HG03378 (cell line): Measurements from ENCODE around the gene FAM3B.
A peak's percentile ranks its signal among the peaks of the same experiment; 100 is the strongest.

Experiments used
- ATAC-seq: cut with Tn5 transposase; IDR thresholded peaks from one replicate; pipeline ENCODE4 v1.9.1; 2021; ENCODE audit warnings: mild to moderate bottlenecking, moderate library complexity; ENCODE audit not compliant: unreplicated experiment

FAM3B gene

GRCh38 chr21:41367945-41368734, 51.5 kb downstream of the FAM3B start:
- peak; percentile 44 for ATAC-seq

GRCh38 chr21:41368735-41369104, 52.1 kb downstream of the FAM3B start:
- no peak for ATAC-seq

DNA sequence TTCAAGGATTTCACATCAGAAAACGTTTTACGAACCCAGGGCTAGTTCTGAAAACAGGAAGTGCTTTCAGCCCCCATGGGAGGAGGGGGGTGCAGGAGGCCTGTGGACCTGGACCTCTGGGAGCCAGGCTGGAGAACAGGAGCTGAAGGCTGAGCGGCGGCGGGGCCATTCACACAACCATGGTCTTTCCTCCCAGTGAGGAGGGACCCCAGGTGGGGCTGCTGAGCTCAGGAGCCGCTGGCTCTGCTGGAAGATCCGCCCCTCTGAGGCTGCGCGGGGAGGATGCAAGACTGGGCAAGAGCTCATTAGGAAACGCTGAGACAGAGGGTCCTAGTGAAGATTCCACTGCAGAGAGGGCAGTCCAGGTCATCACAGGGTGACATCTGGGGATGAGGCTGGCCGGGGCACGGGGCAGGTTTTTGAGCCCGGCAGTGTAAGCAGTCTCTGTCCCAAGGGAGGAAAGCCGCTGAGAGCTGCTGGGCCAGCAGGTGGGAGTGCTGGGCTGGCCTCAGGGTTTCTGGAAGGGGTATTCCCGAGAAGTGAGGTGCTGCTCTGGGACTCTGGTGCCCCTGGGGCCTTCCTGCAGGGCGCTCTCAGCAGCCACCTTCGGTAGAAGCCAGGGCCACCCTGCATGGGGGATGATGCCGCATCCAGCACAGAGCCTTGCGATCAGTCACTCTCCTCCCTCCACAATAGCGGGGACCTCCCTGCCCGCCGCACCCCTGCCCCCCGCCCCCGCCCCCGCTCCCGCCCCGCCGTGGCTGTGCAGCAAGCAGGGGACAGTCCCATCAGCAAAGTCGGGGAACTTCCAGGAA, 52.7 kb downstream of the FAM3B start:
- peak; percentile 39 for ATAC-seq

DNA sequence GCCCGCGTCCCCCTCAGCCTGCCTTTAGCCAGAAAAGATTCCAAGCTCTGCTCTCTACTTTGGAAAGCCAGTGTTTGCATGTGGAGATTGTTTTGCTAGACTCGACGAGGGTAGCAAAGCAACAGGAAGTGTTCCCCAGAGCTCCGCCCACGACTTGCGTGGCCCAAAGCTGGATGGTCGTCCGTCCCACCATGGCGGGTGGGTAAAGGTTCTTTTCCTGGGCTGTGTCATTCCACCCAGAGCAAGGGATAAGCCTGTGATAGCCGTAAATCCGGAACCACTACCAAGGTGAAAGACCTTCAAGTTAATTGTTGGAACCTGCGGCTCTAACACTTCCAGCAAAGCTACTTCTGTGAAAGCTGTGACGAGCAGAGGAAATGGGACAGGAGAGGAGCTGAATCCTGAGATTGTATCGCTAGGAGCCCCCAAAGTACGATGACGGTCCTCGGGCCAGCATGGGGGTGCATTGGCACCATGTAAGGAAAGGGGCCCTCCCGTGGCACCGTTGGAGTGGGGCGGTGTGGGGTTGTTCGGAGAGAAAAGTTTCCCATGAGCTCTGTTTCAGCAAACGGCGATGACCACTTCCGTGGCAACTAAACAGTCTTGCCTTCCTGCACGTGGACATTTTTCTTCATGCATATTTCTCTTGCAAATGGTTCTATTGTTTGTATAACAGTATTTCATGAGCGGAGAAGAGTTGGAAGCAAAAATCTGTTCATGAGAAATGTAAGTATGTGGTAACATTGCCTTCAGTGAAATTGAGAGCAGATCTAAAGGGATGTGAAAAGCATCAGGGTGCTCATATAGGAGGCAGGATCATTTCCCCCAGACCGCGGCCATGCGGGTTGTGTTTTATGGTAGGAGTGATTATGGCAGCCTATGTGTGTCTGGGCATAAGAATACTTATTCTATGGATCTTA, 53.6 kb downstream of the FAM3B start:
- no peak for ATAC-seq

- no peak for ATAC-seq
These were observed 54.5 kb downstream of the FAM3B start for GRCh38 chr21:41370840-41371684.

DNA sequence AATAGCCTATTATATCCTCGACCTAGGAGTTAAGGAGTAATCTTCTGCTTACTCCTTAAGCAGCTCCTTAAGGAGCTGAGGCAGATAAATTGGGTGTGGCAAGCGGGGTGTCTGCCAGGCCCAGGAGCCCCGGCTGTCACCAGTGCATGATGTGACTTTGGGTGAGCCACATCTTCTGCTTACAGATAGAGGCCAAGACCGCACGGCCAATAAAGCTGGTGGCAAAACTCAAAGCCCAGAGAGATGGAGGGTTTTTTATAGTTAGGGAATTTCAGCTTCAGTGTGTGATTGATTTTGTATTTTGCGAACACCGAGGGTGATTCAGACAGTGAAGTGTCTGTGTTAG, 55.1 kb downstream of the FAM3B start:
- no peak for ATAC-seq

- no peak for ATAC-seq
These were observed 56.7 kb downstream of the FAM3B start for GRCh38 chr21:41373253-41373652.

DNA sequence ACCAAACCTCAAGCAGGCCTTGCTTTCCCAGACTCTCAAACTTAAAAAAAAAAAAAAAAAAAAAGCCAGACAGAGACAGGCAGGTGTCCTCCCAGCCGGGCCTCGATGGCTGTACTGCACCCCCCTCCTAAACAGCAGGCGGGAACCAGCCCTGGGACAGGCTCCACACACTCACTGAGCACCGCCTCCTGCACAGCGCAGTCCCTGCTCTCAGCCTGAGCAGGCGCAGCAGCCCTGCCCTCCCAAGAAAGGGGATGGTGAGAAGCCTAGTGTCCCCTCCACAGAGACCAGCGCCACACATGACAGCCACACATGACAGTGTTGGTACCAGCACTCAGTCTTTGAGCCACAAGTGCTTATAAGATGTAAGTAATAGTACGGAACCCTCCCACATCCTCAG, 57.2 kb downstream of the FAM3B start:
- no peak for ATAC-seq

DNA sequence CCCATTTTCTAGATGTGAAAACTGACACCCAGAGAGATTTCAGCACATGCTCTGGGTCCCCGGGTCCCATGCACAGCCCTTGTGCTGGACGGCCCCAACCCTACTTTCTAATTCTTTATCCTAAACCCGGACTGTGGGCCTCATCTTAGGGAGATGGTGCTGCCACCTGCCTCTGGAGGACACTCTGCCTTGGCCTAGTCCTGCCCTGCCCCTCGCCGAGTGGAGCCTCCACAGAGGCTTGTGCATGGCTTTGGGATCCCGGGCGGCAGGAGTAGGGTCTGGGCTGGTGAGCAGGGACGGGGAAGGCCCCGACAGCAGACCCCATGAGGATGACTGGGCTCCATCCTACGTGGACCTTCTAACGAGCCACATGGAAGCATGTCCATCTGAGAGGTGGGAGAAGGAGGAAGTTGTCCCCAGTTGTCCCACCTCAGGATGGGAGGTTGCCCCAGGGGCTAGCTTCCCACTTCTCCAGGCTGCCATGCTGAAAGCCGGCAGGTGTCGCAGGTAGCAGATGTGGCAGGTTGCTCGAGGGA, 57.6 kb downstream of the FAM3B start:
- ATAC-seq: no peak

DNA sequence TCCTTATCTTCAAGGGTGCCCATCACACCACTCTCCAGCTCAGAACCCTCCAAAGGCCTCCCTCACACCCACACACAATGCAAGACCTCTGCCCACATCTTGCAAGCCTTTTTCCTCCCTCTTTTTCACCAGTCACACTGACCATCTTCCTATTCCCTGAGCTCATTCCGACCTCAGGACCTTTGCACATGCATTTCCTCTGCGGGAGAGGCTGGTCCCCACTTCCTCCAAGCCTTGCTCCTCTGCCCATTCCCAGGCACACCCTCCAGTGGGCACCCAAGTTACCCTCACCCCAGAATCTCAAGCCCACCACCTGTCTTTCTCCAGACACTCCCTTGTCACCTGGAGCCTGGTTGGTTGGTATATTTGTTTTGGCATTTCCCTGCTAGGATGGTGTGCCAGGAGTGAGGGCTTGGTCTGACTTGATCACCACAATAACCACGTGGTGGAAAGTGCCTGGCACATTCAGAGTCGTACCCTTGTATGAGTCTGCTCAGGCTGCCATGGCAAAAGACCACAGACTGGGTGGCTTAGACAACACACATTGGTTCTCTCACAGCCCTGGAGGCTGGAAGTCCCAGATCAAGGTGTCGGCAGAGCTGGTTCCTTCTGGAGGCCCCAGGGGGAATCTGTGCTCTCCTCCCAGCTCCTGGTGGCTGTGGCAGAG, 58.4 kb downstream of the FAM3B start:
- no peak for ATAC-seq

- ATAC-seq: no peak
These were observed 59.3 kb downstream of the FAM3B start for GRCh38 chr21:41375875-41376274.

DNA sequence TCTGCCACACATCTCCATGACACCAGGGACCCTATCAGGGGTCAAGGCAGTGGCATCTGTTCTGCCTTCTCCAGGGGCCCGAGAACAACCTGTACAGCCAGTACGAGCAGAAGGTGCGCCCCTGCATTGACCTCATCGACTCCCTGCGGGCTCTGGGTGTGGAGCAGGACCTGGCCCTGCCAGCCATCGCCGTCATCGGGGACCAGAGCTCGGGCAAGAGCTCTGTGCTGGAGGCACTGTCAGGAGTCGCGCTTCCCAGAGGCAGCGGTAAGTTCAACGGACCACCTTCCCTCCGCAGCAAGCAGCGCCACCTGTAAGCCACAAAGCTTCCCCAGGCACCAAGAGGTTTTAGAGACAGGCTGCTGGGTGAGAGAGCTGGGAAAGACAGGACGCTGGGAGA, 61.1 kb downstream of the FAM3B start:
- no peak for ATAC-seq

GRCh38 chr21:41378849-41379248, 62.2 kb downstream of the FAM3B start:
- no peak for ATAC-seq

DNA sequence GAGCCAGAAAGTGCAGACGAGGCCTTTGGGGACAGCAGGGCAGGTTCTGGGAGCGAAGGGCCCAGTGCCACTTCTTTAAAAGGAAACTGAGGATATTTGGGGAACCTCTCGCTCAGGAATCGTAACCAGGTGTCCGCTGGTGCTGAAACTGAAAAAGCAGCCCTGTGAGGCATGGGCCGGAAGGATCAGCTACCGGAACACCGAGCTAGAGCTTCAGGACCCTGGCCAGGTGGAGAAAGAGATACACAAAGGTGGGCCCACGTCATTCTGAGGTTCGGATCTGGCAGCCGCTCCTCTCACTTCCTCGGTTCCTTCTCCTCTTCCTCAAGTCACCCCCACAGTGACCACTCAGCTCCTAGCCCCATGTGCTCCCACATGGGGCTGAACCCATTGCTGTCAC, 63.3 kb downstream of the FAM3B start:
- no peak for ATAC-seq

DNA sequence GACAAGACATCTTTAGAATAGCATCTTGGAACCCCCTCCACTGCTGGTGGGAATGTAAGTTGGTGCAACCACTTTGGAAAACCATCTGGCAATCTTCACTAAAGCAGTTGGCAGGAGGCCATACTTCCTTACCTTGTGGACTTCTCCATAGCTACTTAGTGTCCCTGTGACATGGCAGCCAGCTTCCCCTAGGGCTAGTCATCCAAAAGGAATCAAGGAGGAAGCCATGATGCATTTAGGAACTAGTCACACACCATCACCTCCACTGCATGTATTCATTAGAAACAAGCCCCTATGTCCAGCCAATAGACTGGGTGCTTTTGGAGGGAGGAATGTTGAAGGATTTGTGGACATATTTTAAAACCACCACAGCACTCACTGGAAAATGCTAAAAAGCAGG, 65.1 kb downstream of the FAM3B start:
- ATAC-seq: no peak

GRCh38 chr21:41387042-41387819, 70.6 kb downstream of the FAM3B start:
- no peak for ATAC-seq

DNA sequence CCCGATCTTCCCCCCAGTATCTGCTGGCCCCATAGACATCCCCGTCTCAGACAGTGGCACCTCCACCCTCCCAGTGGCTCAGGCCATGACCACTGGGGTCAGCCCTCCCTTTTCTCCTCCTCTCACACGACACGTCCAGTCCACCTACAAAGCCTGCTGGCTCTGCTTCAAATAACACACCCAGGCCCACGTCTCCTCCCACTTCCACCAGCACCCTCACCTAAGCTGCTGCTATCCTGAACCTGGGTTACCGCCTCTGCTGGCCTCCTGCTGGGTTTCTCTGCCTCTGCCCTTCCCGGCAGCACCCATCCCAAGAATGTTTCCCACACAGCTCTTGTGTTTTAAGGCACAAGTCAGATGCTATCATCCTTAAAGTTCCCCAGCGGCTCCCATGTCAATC, 71.2 kb downstream of the FAM3B start:
- no peak for ATAC-seq

DNA sequence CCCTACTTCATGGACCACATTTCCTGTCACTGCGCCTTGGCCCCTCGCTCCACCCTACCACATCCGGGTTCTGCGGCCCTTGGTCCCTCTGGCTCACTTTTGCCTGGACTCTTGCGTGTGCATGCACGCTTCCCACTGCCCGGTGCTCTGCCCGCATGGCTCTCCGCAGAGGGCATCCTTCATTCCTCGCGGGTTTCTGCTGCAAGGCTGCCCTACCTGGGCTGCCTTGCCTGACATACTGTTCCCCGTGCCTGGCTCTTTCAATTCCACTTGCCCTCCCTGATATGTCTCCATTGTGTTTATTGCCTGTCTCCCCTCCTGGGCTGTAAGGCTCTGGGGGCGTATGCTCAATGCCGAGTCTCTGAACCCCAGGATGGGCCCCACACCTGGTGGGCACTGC, 71.7 kb downstream of the FAM3B start:
- no peak for ATAC-seq
